HCT116 (cell line): ENCODE results near the gene TMC4. TPM values are rescaled to one million over a fixed set of nuclear protein-coding genes. Genes with fewer than 3 reads are reported as not detected.
"Not testable (repeated sequence)": the region's sequence is repeated elsewhere in the genome, so short reads cannot be mapped to it uniquely, and the experiment has no call there.

Experiments
- ATAC-seq: fragments of 200-7000 bp; cut with Tn5 transposase; 2 replicates; pipeline ENCODE4 v1.9.1; 2020; ENCODE audit warnings: mild to moderate bottlenecking, moderate library complexity
- BruUV-seq: library from RNA; stranded (reverse); fragments of 400-500 nt; replicated peaks from 2 replicates; lab custom pipeline; 2021; lab: Mats Ljungman, UMichigan
- CTCF ChIA-PET: fragments of 300-600 bp; sonication (Branson Sonifier 250); formaldehyde crosslinking; loops from one replicate; lab custom pipeline; 2021; ENCODE audit warnings: antibody characterized with exemption; lab: Charles Lee
- POLR2A ChIA-PET: fragments of 300-600, 350-600 bp; sonication (Branson Sonifier 250); formaldehyde crosslinking; loops from one replicate; lab custom pipeline; 2021; ENCODE audit warnings: antibody characterized with exemption; lab: Charles Lee
- RAD21 ChIA-PET, 2 experiments: fragments of 300-600 bp; sonication (Branson Sonifier 250); formaldehyde crosslinking; loops; one replicate each; lab custom pipeline; 2023; ENCODE audit warnings: low total read pairs in 2 of 2; ENCODE audit not compliant: uncharacterized antibody in 2 of 2, unreplicated experiment in 2 of 2, low non-redundant PET in 1 of 2; lab: Charles Lee
- DNase-seq: peaks from one replicate; pipeline ENCODE4 v3.0.0-alpha.2; 2010; ENCODE audit warnings: low read depth, low spot score
- H2AFZ ChIP-seq: fragments of 200-600 bp; shearing (Covaris generic), sonication (generic); 2 replicates; pipeline ENCODE4 v1.6.1; 2017; ENCODE audit warnings: low read depth, mixed run types, mixed read lengths, antibody characterized with exemption, low read length; ENCODE audit not compliant: poor library complexity, severe bottlenecking
- H3K27ac ChIP-seq: 2 replicates; pipeline ENCODE4 v1.5.1; 2012; ENCODE audit warnings: low read depth, low read length
- H3K27me3 ChIP-seq: fragments of 200-600 bp; sonication (generic); 2 replicates; pipeline ENCODE4 v1.6.1; 2016; ENCODE audit warnings: mixed run types, low read length, mixed read lengths; ENCODE audit not compliant: insufficient read depth
- H3K36me3 ChIP-seq, 2 experiments: fragments of 200-500 bp in 1 of 2; fragments of 200-600 bp in 1 of 2; sonication (Bioruptor generic) in 1 of 2; sonication (generic) in 1 of 2; 2 replicates each; pipeline versions ENCODE4 v1.5.1 to v1.6.1; 2014 to 2016; ENCODE audit warnings: low read length in 2 of 2, inconsistent platforms in 1 of 2, mixed read lengths in 1 of 2, mixed run types in 1 of 2; ENCODE audit not compliant: insufficient read depth in 2 of 2, control insufficient read depth in 1 of 2
- H3K4me1 ChIP-seq, 2 experiments: fragments of 200-600 bp in 1 of 2; sonication (generic) in 1 of 2; 2 replicates each; pipeline versions ENCODE4 v1.5.1 to v1.6.1; 2012 to 2017; ENCODE audit warnings: low read length in 2 of 2, inconsistent platforms in 1 of 2, mild to moderate bottlenecking in 1 of 2, mixed read lengths in 1 of 2, mixed run types in 1 of 2, moderate library complexity in 1 of 2; ENCODE audit not compliant: insufficient read depth in 2 of 2, control insufficient read depth in 1 of 2
- H3K4me2 ChIP-seq: fragments of 200-600 bp; sonication (generic); 2 replicates; pipeline ENCODE4 v1.6.1; 2017; ENCODE audit warnings: mixed run types, low read length, mixed read lengths
- H3K4me3 ChIP-seq, 2 experiments: fragments of 200-600 bp in 1 of 2; sonication (generic) in 1 of 2; replicated peaks in 1 of 2; 2 replicates each; pipeline ENCODE4 v1.5.1; 2011 to 2016; ENCODE audit warnings: low read length in 2 of 2, control low read depth in 1 of 2, low read depth in 1 of 2, mild to moderate bottlenecking in 1 of 2, mixed read lengths in 1 of 2, mixed run types in 1 of 2
- H3K79me2 ChIP-seq: fragments of 200-600 bp; sonication (generic); 2 replicates; pipeline ENCODE4 v1.6.1; 2017; ENCODE audit warnings: mild to moderate bottlenecking, mixed run types, low read length, moderate library complexity, mixed read lengths; ENCODE audit not compliant: insufficient read depth
- H3K9ac ChIP-seq: fragments of 200-600 bp; sonication (generic); 2 replicates; pipeline ENCODE4 v1.6.1; 2016; ENCODE audit warnings: low read length, mixed read lengths
- H3K9me2 ChIP-seq: fragments of 200-600 bp; sonication (generic), shearing (Covaris generic); 2 replicates; pipeline ENCODE4 v1.6.1; 2017; ENCODE audit warnings: mixed run types, mild to moderate bottlenecking, moderate library complexity; ENCODE audit not compliant: insufficient read depth
- H3K9me3 ChIP-seq, 2 experiments: fragments of 200-500 bp in 1 of 2; fragments of 200-600 bp in 1 of 2; sonication (Bioruptor generic) in 1 of 2; sonication (generic) in 1 of 2; 2 replicates each; pipeline ENCODE4 v1.6.1; 2014 to 2017; ENCODE audit warnings: low read length in 2 of 2, mixed read lengths in 2 of 2, inconsistent platforms in 1 of 2, low read depth in 1 of 2, mild to moderate bottlenecking in 1 of 2, mixed run types in 1 of 2, moderate library complexity in 1 of 2; ENCODE audit not compliant: control insufficient read depth in 1 of 2, insufficient read depth in 1 of 2
- H4K20me1 ChIP-seq: fragments of 200-600 bp; sonication (generic), shearing (Covaris generic); 2 replicates; pipeline ENCODE4 v1.6.1; 2017; ENCODE audit warnings: mixed run types, mild to moderate bottlenecking, moderate library complexity; ENCODE audit not compliant: insufficient read depth
- ELF1 ChIP-seq: IDR thresholded peaks from 2 replicates; pipeline ENCODE4 v1.6.1; 2012; ENCODE audit warnings: low read depth, borderline replicate concordance
- EZH2phosphoT487 ChIP-seq: fragments of 200-600 bp; IDR thresholded peaks from 2 replicates; pipeline ENCODE4 v1.6.1; 2018; ENCODE audit warnings: antibody characterized with exemption, borderline replicate concordance
- FOSL1 ChIP-seq: IDR thresholded peaks from 2 replicates; pipeline ENCODE4 v1.6.1; 2012; ENCODE audit warnings: low read depth
- MAX ChIP-seq: IDR thresholded peaks from 2 replicates; pipeline ENCODE4 v1.6.1; 2012
- POLR2A ChIP-seq: IDR thresholded peaks from 2 replicates; pipeline ENCODE4 v1.7.0; 2011; ENCODE audit warnings: borderline replicate concordance; ENCODE audit not compliant: insufficient read depth, insufficient read length; ENCODE audit errors: extremely low read depth
- RAD21 ChIP-seq: IDR thresholded peaks from 2 replicates; pipeline ENCODE4 v1.6.1; 2012; ENCODE audit warnings: low read depth, mild to moderate bottlenecking
- REST ChIP-seq: IDR thresholded peaks from 2 replicates; pipeline ENCODE4 v1.6.1; 2012; ENCODE audit warnings: low read depth
- SIN3A ChIP-seq: IDR thresholded peaks from 2 replicates; pipeline ENCODE4 v1.6.1; 2012; ENCODE audit warnings: low read depth
- SP1 ChIP-seq: IDR thresholded peaks from 2 replicates; pipeline ENCODE4 v1.6.1; 2012; ENCODE audit warnings: low read depth
- YY1 ChIP-seq: IDR thresholded peaks from 2 replicates; pipeline ENCODE4 v1.6.1; 2011; ENCODE audit warnings: low read length, low read depth, moderate library complexity, mild to moderate bottlenecking; ENCODE audit not compliant: insufficient replicate concordance; ENCODE audit errors: extremely low read depth
- ZNF274 ChIP-seq: fragments of 200-500 bp; sonication (Bioruptor generic); IDR thresholded peaks from 2 replicates; pipeline ENCODE4 v1.6.1; 2014; ENCODE audit warnings: mild to moderate bottlenecking, low read depth, low read length, inconsistent platforms
- intact Hi-C: fragments of 100-400 bp; cut with micrococcal nuclease; formaldehyde crosslinking; loops from 2 replicates; pipeline ENCODE4 v1.10.0; 2022
- total RNA-seq: library from RNA; stranded (reverse); gene quantifications from one replicate; pipeline ENCODE4 v1.2.1, GENCODE V29; 2021; ENCODE audit not compliant: unreplicated experiment

Gene TMC4
- total RNA-seq, 1 experiment from 2014 or later, result 60.3 TPM

DNA sequence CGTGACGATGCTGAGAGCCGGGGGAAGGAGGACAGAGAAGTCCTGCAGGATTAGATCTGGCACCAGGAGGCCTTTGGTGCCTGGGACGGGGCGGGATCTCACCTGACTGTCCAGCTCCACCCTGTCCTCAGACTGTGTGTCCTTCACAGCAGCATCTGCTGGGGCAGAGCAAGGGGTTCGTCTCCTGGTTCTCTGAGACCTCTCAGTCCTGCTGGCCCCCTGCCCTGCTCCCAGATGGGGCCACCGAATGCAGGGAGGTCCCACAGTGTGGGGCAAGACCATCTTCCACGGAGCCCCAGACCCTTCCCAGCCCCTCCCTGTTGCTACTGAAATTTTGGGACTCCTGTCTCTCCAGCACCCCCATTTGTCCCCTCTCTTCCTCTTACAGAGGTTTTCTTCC lies 45.3 kb upstream of the TMC4 start:
- Histone ChIP-seq H3K36me3 (no peaks in the 10 kb centered on the region), H3K27ac (no peak overlapping the region), H3K4me3 (no peak overlapping the region), H2AFZ (no peak overlapping the region), H3K4me2 (no peak overlapping the region), H3K27me3 (no peaks in the 10 kb centered on the region), H3K79me2 (no peaks in the 10 kb centered on the region), H3K9me3 (no peaks in the 10 kb centered on the region), H3K4me1 (no peaks in the 10 kb centered on the region)
- ChIA-PET CTCF (no interaction called here), POLR2A (no interaction called here)
- ATAC-seq (no peak), DNase-seq (no peak)
- BruUV-seq, result no TSS peak
- TF ChIP-seq MAX (no peak), ZNF274 (no peak), FOSL1 (no peak), REST (no peak), SIN3A (no peak), POLR2A (no peak), ELF1 (no peak), SP1 (no peak), YY1 (no peak), RAD21 (no peak), EZH2phosphoT487 (no peak)
- TF ChIP-seq, all 23 proteins: peak for 0
- Histone ChIP-seq H4K20me1 (no peaks in the 10 kb centered on the region), H3K9me2 (no peaks in the 10 kb centered on the region), H3K9ac (no peak overlapping the region)
- intact Hi-C loops, result no loop called here
- RAD21 ChIA-PET, result no interaction called here

- ATAC-seq, POLR2A ChIA-PET, H2AFZ ChIP-seq, H3K9me3 ChIP-seq, H3K9ac ChIP-seq, DNase-seq, CTCF ChIA-PET, H3K27ac ChIP-seq, H3K9me2 ChIP-seq, RAD21 ChIA-PET, H3K79me2 ChIP-seq, H3K36me3 ChIP-seq, intact Hi-C loops, H3K4me2 ChIP-seq, H4K20me1 ChIP-seq, H3K27me3 ChIP-seq, BruUV-seq, H3K4me3 ChIP-seq, H3K4me1 ChIP-seq: not testable (repeated sequence)
These were observed 44.7 kb upstream of the TMC4 start for GRCh38 chr19:54217517-54218247.
